ENCODE data around the gene FCGR1A.
"Not testable (repeated sequence)": the region's sequence is repeated elsewhere in the genome, so short reads cannot be mapped to it uniquely, and the experiment has no call there.

FCGR1A gene

DNA sequence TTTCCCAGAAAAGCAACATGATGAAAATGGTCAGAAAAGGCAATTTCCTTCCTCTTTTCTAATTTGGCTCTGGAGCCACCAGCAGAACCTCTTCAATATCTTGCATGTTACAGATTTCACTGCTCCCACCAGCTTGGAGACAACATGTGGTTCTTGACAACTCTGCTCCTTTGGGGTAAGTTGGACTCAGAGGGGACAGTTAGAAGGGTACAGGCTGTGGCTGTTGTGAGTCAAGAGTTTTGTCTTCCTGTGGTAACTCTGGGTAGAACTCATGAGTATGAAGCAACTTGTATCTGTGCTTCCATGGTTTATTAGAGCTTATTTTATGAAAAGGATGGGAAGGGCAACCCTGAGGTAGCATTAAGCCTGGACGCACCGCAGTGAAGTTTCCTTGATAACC lies at the start of gene FCGR1A:
Gene FCGR1A, plus strand, starts transcription at position 95 of the 400 bp plus-strand sequence. Its CDS starts 50 bp downstream, at position 145.
- Histone ChIP-seq H3K27ac (peak within 1 kb of the TSS in 8 of 11 experiments; percentile 19 to 77 (median 62); a peak in 13 of 22 replicates), H3K4me3 (peak within 1 kb of the TSS in 3 of 10 experiments; percentile 25 to 50 (median 45); a peak in 4 of 20 replicates), H3K9ac (peak within 1 kb of the TSS in 4 of 11 experiments; percentile 44 to 61 (median 56); a peak in 5 of 22 replicates), H3K4me2 (peak within 1 kb of the TSS in 7 of 11 experiments; percentile 38 to 75 (median 55); a peak in 13 of 22 replicates), H3K4me1 (peaks cover 0 to 20% (median 7%) of the 10 kb centered on the region in 10 experiments; a peak in 12 of 20 replicates)
- H3K9me3 ChIP-seq (replicated peaks in 1 of 11); H4K20me1 ChIP-seq; H3K36me3 ChIP-seq; H3K27me3 ChIP-seq: not testable (repeated sequence)

DNA sequence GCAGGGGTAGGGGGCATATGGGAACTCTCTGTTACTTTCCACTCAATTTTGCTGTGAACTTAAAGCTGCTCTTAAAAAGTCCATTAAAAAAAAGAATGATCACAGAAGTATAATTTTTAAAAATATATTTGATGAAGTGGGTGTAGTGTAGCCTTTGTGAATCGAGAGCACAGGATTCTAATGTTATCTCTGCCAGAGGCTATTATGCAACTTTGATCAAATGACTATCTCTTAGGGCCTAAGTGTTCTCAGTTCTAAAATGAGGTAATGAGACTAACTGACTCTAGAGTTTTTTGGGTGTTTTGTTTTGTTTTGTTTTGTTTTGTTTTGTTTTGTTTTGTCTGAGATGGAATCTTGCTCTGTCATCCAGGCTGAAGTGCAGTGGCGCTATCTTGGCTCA lies 49.7 kb upstream of the FCGR1A start:
- not testable (repeated sequence) for H3K27me3 ChIP-seq; H3K4me2 ChIP-seq; H3K9me3 ChIP-seq (replicated peaks in 1 of 11); H4K20me1 ChIP-seq; H3K4me3 ChIP-seq; H3K9ac ChIP-seq; H3K36me3 ChIP-seq; H3K4me1 ChIP-seq; H3K27ac ChIP-seq

DNA sequence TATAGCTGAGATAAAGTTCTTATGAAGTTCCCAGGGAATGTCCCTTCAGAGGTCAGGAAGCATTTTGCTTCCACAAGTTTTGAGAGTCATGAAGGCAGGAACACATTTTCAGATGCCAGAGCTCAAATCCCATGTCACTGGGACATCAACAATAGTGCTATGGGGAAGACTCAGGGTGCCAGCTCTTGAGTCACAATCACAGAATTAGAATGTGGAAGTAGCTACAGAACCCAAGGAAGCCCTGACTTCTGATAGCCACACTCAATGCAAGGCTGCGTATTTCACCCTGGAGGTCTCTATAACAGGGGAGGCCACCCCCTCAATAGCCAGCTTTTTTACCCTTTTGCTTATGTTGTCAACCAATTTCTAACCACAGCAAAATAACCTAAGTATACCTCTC lies 47.8 kb upstream of the FCGR1A start:
- H3K9ac ChIP-seq; H3K27me3 ChIP-seq; H4K20me1 ChIP-seq; H3K4me1 ChIP-seq; H3K4me2 ChIP-seq; H3K27ac ChIP-seq; H3K9me3 ChIP-seq (replicated peaks in 1 of 11); H3K36me3 ChIP-seq; H3K4me3 ChIP-seq: not testable (repeated sequence)

DNA sequence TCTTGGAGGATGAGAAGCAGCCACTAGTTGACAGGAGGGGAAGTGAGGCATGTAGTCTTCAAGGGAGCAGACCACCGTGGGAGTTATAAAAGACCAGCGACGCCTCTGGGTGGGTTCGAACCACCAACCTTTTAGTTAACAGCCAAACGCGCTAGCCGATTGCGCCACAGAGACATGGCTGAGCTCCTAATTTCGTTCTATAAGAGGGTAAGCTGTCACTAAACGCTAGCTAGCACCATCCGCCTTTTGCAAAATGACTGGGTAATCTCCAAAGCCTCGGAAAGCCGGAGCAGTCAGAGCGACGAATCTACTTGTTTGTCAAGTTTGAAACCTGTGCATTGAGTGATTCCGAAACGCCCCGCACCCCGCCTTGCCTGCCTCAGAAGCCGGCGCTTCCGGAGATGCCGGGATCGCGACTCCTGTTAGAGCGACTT lies 42.3 kb upstream of the FCGR1A start:
- not testable (repeated sequence) for H3K9me3 ChIP-seq (replicated peaks in 1 of 11); H3K4me1 ChIP-seq; H4K20me1 ChIP-seq; H3K9ac ChIP-seq; H3K27me3 ChIP-seq; H3K27ac ChIP-seq; H3K36me3 ChIP-seq
- Histone ChIP-seq H3K4me2 (peak overlapping the region in 10 of 11 experiments; percentile 26 to 42 (median 36); a peak in 13 of 22 replicates), H3K4me3 (peak overlapping the region in 2 of 10 experiments; percentile 28 to 34; a peak in 1 of 20 replicates)

DNA sequence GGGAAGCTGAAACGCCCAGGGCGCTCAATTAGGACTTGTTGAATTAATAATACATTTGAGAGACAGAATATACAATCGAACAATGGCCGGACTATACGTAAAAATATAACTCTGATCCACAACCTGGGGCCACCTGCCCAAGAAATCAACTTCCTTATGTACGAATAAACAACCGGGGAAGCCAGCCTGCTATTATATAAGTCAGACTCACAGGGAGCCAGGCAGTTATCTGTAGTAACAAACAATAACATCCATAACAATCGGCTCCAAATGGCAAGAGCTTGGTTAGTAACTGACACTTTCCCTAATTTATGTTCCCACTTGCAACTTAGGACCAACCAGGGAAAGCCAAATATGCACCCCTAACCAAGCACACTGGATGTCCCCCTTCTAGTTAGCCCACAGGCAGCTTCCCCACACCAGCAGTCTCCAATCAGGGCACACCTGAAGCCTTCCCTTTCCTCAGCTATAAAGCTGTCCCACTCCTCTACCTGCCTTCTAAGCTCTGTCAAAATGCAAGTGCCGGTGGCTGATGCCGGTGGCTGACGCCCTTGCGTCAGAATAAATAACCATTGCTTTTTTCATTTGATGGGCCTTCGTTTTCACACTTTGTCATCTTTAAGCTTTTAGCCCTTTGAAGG lies 41.8 kb upstream of the FCGR1A start:
- H3K9me3 ChIP-seq (replicated peaks in 1 of 11); H3K4me1 ChIP-seq; H3K27me3 ChIP-seq; H3K27ac ChIP-seq; H3K36me3 ChIP-seq; H3K9ac ChIP-seq; H4K20me1 ChIP-seq: not testable (repeated sequence)
- H3K4me2 ChIP-seq: peak overlapping the region in 10 of 11 experiments; percentile 26 to 42 (median 36); a peak in 13 of 22 replicates
- peak overlapping the region in 2 of 10 experiments; percentile 28 to 34; a peak in 1 of 20 replicates for H3K4me3 ChIP-seq

DNA sequence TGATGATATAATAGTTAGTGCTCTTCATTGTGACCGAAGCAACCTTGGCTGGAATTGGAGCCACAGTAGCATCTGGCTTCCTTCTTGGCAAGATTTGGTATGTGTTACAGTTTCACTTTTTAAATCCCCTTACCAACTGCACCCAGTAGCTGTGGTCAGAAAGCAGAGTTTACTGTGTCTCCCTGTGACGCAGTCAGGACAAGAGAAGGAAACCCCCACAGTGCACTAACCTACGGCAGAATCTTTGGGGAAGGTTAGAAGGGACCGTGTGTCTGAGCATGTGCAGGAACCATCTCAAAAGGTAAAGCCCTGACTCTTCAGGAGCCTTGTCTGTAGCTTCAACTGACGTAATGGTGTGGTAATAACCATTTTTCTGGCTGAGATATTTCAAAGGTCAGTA lies 40.6 kb upstream of the FCGR1A start:
- H3K4me1 ChIP-seq, H3K36me3 ChIP-seq, H3K9ac ChIP-seq, H3K4me3 ChIP-seq, H3K27me3 ChIP-seq, H3K4me2 ChIP-seq, H3K27ac ChIP-seq, H4K20me1 ChIP-seq: not testable (repeated sequence)
- peaks cover 3 to 12% (median 5%) of the 10 kb centered on the region in 11 experiments; a peak in 19 of 22 replicates for H3K9me3 ChIP-seq (replicated peaks in 1 of 11)

DNA sequence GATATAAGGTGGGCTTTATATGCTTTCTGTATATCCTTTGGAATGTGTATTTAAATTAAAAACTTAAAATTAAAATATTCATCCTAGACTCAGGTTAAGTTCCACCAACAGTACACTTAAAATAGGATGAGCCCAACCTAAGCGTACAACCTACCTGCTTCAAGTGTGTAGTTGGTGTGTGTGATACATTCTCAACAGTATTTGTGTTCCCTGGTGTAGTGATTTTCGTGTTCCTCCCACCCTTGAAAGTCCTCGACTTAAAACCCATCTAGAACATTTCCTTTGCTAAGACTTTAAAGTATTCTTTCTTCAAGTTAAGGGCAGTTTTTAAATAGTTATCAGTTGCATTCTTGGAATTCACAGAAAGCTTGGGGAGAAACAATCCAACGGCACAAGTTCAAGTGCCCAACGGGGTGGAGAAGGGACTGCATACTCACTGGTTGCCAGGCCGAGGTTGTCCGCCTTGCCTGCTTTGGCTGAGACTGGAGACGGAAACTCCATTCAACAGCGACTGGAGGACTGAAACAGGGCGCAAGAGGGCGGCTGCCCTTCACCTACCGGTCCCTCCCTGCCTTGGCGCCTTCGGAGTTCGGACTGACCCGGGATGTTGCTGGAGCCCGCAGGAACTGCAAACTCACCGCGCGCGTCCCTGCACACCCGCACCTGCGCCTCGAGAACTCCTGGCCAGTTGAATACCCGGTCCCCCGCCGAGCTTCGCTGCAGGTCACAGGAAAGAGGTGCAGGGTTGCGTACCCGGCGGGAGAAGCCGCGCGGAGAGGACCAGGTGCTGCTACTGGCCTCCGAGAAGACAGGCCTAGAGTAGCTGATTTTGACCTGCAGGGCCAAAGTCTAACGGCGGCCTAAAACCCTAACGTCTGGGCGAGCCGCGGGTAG lies 35.8 kb upstream of the FCGR1A start:
- Histone ChIP-seq H3K27me3 (peaks cover 12 to 24% (median 18%) of the 10 kb centered on the region in 11 experiments), H3K9me3 (replicated peaks in 1 of 11) (peaks cover 5 to 26% (median 15%) of the 10 kb centered on the region in 11 experiments; a peak in 21 of 22 replicates)
- not testable (repeated sequence) for H4K20me1 ChIP-seq, H3K4me2 ChIP-seq, H3K4me3 ChIP-seq, H3K36me3 ChIP-seq, H3K27ac ChIP-seq, H3K9ac ChIP-seq, H3K4me1 ChIP-seq

DNA sequence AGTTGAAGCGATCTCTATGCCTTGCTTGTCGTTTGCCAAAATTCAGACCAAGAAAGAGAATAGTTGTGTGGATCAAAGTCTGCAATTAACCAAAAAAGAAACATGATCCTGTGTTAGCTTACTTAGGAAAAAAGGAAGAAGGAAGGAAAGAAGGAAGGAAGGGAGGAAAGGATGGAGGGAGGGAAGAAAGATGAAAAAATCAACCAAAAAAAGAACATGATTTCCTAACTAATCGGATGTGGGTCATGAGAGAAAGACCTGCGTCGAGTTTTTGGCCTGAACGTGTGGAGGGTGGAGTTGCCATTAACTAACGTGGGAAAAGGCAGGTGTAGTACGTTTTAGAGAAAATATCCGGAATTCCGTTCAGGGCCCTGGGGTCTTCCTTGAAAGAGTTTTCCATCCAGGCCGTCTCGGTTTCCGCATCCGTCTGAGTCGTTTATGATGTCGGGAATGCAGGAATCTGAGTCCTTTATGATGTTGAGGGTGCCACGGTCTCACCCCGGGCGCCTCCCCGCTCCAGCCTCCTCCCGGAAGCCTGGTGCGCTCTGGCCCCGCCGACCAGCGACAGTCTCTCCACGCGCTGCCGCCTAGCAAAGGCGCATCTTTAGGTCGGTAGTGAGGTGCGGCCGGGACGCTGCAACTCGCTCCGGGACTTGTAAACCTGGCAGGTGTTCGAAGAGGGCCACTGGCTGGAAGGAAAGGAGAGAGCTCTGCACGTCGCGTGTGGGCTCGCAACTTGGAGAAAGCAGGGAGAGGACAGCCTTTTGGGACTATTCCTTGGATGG lies 34.9 kb upstream of the FCGR1A start:
- H3K9ac ChIP-seq, H3K4me3 ChIP-seq, H3K4me2 ChIP-seq, H4K20me1 ChIP-seq, H3K27ac ChIP-seq, H3K4me1 ChIP-seq, H3K36me3 ChIP-seq: not testable (repeated sequence)
- peaks cover 12 to 24% (median 18%) of the 10 kb centered on the region in 11 experiments for H3K27me3 ChIP-seq
- H3K9me3 ChIP-seq (replicated peaks in 1 of 11): peaks cover 5 to 26% (median 15%) of the 10 kb centered on the region in 11 experiments; a peak in 21 of 22 replicates

DNA sequence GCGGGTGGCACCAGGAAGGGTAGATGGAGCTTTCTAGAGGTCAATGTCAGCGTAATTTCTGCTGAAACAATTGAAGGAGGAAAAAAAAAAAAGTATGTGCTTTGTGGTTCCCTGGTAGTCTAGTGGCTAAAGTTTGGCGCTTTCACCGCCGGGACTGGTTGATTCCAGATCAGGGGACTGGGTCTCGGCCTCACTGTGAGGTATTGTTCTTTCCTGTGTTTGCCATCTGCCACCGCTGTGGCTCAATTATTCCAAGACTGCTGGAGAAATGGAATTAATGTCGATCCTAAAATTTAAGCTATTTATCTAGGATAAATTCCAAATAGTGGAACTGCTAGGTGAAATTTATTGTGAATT lies 34.4 kb upstream of the FCGR1A start:
- not testable (repeated sequence) for H3K4me3 ChIP-seq, H3K9ac ChIP-seq, H4K20me1 ChIP-seq, H3K36me3 ChIP-seq, H3K4me2 ChIP-seq, H3K27ac ChIP-seq, H3K4me1 ChIP-seq
- Histone ChIP-seq H3K9me3 (replicated peaks in 1 of 11) (peaks cover 5 to 26% (median 15%) of the 10 kb centered on the region in 11 experiments; a peak in 21 of 22 replicates), H3K27me3 (peaks cover 12 to 24% (median 18%) of the 10 kb centered on the region in 11 experiments)

DNA sequence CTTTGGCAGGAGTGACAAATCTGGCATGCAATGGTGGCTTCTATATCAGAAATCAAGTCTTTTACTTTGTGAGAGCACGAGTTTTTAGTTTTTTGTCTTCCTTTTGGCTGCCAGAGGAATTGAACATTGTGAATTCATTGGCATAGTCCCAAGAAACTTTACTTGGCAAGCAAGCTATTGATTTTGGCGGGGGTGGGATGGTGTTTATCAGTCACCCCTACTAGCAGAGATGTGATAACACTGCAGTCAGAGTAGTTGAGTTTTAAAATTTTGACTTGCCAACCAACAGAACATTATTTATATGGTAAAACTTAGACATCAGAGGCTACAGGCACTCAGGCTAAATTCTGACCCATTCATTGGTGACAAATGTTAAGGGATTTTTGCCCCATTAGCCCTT lies 31.9 kb upstream of the FCGR1A start:
- H4K20me1 ChIP-seq, H3K36me3 ChIP-seq, H3K27ac ChIP-seq, H3K4me3 ChIP-seq, H3K4me2 ChIP-seq, H3K9ac ChIP-seq: not testable (repeated sequence)
- Histone ChIP-seq H3K9me3 (replicated peaks in 1 of 11) (peaks cover 5 to 26% (median 15%) of the 10 kb centered on the region in 11 experiments; a peak in 21 of 22 replicates), H3K4me1 (peaks cover 0 to 12% (median 0%) of the 10 kb centered on the region in 10 experiments; a peak in 5 of 20 replicates), H3K27me3 (peaks cover 12 to 24% (median 18%) of the 10 kb centered on the region in 11 experiments)

DNA sequence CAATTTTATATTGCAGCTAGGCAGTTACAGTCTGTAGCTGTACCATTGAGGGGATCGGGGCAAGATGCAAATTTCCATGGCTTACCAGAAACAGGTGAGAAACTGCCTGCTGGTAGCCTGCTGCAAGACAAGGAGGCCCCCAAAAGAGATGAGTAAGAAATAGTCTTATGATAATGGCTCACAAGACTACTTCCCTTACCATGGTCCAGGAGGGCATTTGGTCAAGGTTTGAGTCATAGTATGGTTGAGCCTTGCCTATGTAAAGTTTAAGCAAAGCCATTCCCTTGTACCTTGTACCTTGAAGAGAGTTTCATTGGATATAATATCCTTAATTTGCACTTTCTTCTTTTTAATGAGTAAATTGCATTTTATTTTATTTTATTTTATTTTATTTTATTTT lies 30.3 kb upstream of the FCGR1A start:
- peaks cover 7 to 12% (median 12%) of the 10 kb centered on the region in 11 experiments; a peak in 21 of 22 replicates for H3K27me3 ChIP-seq
- H3K9ac ChIP-seq, H4K20me1 ChIP-seq, H3K36me3 ChIP-seq, H3K27ac ChIP-seq, H3K4me3 ChIP-seq: not testable (repeated sequence)
- peaks cover 0 to 12% (median 0%) of the 10 kb centered on the region in 10 experiments; a peak in 5 of 20 replicates for H3K4me1 ChIP-seq
- peaks cover 0 to 11% (median 8%) of the 10 kb centered on the region in 11 experiments; a peak in 15 of 22 replicates for H3K9me3 ChIP-seq (replicated peaks in 1 of 11)
- peak overlapping the region in 1 of 11 experiments; percentile 53; a peak in 1 of 22 replicates for H3K4me2 ChIP-seq

DNA sequence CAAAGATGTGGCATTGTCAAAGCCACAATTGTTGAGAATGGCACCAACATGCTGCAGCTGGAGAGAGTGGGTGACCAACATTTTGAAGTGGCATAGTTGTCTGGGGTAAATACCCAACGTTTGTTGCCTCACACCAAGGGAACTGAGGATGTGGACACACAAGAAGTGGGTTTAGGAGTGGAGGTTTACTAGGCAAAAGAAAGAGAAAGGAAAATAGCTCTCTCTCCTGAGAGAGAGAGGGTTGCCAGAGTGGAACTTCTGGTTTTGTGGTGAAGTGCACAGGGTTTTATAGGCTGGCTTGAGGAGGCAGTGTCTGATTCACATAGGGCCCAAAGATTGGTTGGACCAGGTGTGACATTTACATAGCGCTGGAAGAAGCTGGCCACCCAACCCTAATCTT lies 29.0 kb upstream of the FCGR1A start:
- not testable (repeated sequence) for H3K9me3 ChIP-seq (replicated peaks in 1 of 11)

More for the DNA sequence above, 29.0 kb upstream of the FCGR1A start:
- H3K27me3 ChIP-seq, H4K20me1 ChIP-seq, H3K4me3 ChIP-seq, H3K9ac ChIP-seq, H3K36me3 ChIP-seq: not testable (repeated sequence)
- H3K4me1 ChIP-seq: peaks cover 0 to 13% (median 0%) of the 10 kb centered on the region in 10 experiments; a peak in 6 of 20 replicates
- peak overlapping the region in 4 of 11 experiments; percentile 7 to 50 (median 38); a peak in 2 of 22 replicates for H3K27ac ChIP-seq
- H3K4me2 ChIP-seq: peak overlapping the region in 3 of 11 experiments; percentile 20 to 53 (median 35); a peak in 1 of 22 replicates

Measured in BLaER1 treated with 17β-estradiol and CSF1 and Interleukin-3, amounts not matched to agents 10 nM and 100 nM (cell line).